Neural progenitor cell (in vitro differentiated cells): ENCODE measurements around the gene OTUD1.

Source experiments
- CTCF ChIP-seq: fragments of 200-600 bp; sonication (generic); IDR thresholded peaks from 2 replicates; pipeline ENCODE4 v1.5.1; 2017; ENCODE audit warnings: antibody characterized with exemption, mild to moderate bottlenecking
- EZH2 ChIP-seq: fragments of 200-600 bp; sonication (generic); IDR thresholded peaks from 2 replicates; pipeline ENCODE4 v1.6.1; 2017; ENCODE audit warnings: antibody characterized with exemption, mild to moderate bottlenecking, moderate library complexity
- EZH2phosphoT487 ChIP-seq: fragments of 200-600 bp; sonication (generic); IDR thresholded peaks from 2 replicates; pipeline ENCODE4 v1.6.1; 2017; ENCODE audit warnings: antibody characterized with exemption

GRCh38 chr10:23403278-23403677, 35.6 kb upstream of the OTUD1 start:
- TF ChIP-seq CTCF (no peak), EZH2 (no peak), EZH2phosphoT487 (no peak)
